Tibial nerve (tissue), 3 donors: Measurements from ENCODE around the gene PTPRD.

Experiments
- POLR2A ChIP-seq, 2 donors: fragments of 450-650 bp; IDR thresholded peaks; one replicate each; pipeline ENCODE4 v1.6.1; 2017; ENCODE audit warnings: antibody characterized with exemption in 2 of 2, mild to moderate bottlenecking in 2 of 2, moderate library complexity in 2 of 2
- TF ChIP-seq, protein P1 (sequence below), 5 experiments: fragments of 200-600 bp in 3 of 5; fragments of 450-650 bp in 2 of 5; sonication (generic) in 3 of 5; IDR thresholded peaks; one replicate each; pipeline ENCODE4 v1.5.1; 2016 to 2019; ENCODE audit warnings: antibody characterized with exemption in 5 of 5, mild to moderate bottlenecking in 3 of 5, moderate library complexity in 2 of 5

DNA sequence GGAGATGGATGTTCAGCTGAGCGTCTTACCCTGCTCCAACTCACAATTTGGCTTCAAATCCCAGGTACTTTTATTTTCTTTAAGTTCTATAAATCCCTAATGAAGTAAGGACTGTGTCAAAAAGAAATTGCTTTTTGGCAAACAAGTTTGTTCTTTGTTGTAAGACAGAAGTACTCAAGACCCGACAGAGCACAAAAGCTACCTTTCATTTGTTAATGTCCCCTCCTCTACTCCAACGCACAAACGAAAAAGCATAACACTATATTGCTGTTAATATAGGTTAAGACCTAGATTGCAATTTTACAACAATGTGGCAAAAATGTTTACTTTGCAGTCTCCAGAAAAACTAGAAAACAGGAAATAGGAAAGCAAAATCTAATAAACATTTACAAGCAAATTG lies 2217.8 kb downstream of the PTPRD start:
- TF ChIP-seq, protein P1, sequence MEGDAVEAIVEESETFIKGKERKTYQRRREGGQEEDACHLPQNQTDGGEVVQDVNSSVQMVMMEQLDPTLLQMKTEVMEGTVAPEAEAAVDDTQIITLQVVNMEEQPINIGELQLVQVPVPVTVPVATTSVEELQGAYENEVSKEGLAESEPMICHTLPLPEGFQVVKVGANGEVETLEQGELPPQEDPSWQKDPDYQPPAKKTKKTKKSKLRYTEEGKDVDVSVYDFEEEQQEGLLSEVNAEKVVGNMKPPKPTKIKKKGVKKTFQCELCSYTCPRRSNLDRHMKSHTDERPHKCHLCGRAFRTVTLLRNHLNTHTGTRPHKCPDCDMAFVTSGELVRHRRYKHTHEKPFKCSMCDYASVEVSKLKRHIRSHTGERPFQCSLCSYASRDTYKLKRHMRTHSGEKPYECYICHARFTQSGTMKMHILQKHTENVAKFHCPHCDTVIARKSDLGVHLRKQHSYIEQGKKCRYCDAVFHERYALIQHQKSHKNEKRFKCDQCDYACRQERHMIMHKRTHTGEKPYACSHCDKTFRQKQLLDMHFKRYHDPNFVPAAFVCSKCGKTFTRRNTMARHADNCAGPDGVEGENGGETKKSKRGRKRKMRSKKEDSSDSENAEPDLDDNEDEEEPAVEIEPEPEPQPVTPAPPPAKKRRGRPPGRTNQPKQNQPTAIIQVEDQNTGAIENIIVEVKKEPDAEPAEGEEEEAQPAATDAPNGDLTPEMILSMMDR (IDR thresholded peaks at IDR 0.05), result no peak
- TF ChIP-seq POLR2A (IDR thresholded peaks at IDR 0.05), result no peak
